Gastrocnemius medialis (tissue), 4 donors: ENCODE data around the gene MOV10. TPM values are rescaled to one million over a fixed set of nuclear protein-coding genes. Genes with fewer than 3 reads are reported as not detected.

Experiments
- ATAC-seq, 2 donors: fragments of 150-250 bp; one replicate each; pipeline ENCODE4 v1.9.1; 2016
- DNase-seq, 2 donors: peaks; one replicate each; pipeline ENCODE4 v3.0.0-alpha.2; 2019
- H3K27ac ChIP-seq, 4 donors: fragments of 200-600 bp; sonication (generic); 1 replicate in 1 of 4; 2 replicates in 3 of 4; pipeline ENCODE4 v1.5.1; 2016 to 2018; ENCODE audit warnings: mild to moderate bottlenecking in 2 of 4, moderate library complexity in 1 of 4
- H3K27me3 ChIP-seq, 3 donors: fragments of 200-600 bp; sonication (generic) in 2 of 3; 1 replicate in 1 of 3; 2 replicates in 2 of 3; pipeline versions ENCODE4 v1.5.1 to v1.6.0; 2016 to 2019; ENCODE audit warnings: mild to moderate bottlenecking in 1 of 3, moderate library complexity in 1 of 3
- H3K36me3 ChIP-seq, 2 donors: fragments of 200-600 bp; sonication (generic) in 1 of 2; one replicate each; pipeline ENCODE4 v1.5.1; 2017 to 2018
- H3K4me1 ChIP-seq, 2 donors: fragments of 200-600 bp; sonication (generic) in 1 of 2; one replicate each; pipeline ENCODE4 v1.5.1; 2016 to 2017; ENCODE audit warnings: mild to moderate bottlenecking in 2 of 2
- H3K4me3 ChIP-seq, 4 donors: fragments of 200-600 bp; sonication (generic) in 3 of 4; 1 replicate in 1 of 4; 2 replicates in 3 of 4; pipeline ENCODE4 v1.5.1; 2016 to 2019; ENCODE audit warnings: mild to moderate bottlenecking in 2 of 4
- H3K9me3 ChIP-seq, 3 donors: fragments of 200-600 bp; sonication (generic) in 2 of 3; 1 replicate in 1 of 3; 2 replicates in 2 of 3; pipeline ENCODE4 v1.5.1; 2016 to 2019
- POLR2A ChIP-seq, 2 donors: fragments of 450-650 bp; IDR thresholded peaks; one replicate each; pipeline ENCODE4 v1.6.1; 2017; ENCODE audit warnings: antibody characterized with exemption in 2 of 2, mild to moderate bottlenecking in 2 of 2, moderate library complexity in 2 of 2
- in situ Hi-C, 4 donors: fragments of 200-750 bp; cut with MboI; loops; one replicate each; pipeline versions ENCODE4 v1.15.0 to v1.8.0; 2017; ENCODE audit warnings: low sequenced_read_pairs in 4 of 4
- intact Hi-C: fragments of 100-400 bp; cut with DNase I; formaldehyde crosslinking; loops from one replicate; pipeline ENCODE4 v1.15.1; 2023; ENCODE audit warnings: low total_unique reads
- total RNA-seq, 4 donors: library from RNA; depleted of rRNA; stranded (reverse); fragments of >200 nt; gene quantifications; one replicate each; pipeline versions ENCODE4 v1.1.0 to v1.2.3, GENCODE V29; 2016
- TF ChIP-seq, protein P1 (sequence below), 5 experiments: fragments of 450-650 bp in 3 of 5; fragments of 200-600 bp in 2 of 5; sonication (generic) in 2 of 5; IDR thresholded peaks in 4 of 5; conservative IDR thresholded peaks in 1 of 5; 1 replicate in 4 of 5; 2 replicates in 1 of 5; pipeline ENCODE4 v1.5.1; 2016 to 2019; ENCODE audit warnings: antibody characterized with exemption in 5 of 5, mild to moderate bottlenecking in 3 of 5, moderate library complexity in 3 of 5

The MOV10 gene
- total RNA-seq, 4 donors from 2014 or later: 2.8 to 7.2 (median 4.8) TPM

DNA sequence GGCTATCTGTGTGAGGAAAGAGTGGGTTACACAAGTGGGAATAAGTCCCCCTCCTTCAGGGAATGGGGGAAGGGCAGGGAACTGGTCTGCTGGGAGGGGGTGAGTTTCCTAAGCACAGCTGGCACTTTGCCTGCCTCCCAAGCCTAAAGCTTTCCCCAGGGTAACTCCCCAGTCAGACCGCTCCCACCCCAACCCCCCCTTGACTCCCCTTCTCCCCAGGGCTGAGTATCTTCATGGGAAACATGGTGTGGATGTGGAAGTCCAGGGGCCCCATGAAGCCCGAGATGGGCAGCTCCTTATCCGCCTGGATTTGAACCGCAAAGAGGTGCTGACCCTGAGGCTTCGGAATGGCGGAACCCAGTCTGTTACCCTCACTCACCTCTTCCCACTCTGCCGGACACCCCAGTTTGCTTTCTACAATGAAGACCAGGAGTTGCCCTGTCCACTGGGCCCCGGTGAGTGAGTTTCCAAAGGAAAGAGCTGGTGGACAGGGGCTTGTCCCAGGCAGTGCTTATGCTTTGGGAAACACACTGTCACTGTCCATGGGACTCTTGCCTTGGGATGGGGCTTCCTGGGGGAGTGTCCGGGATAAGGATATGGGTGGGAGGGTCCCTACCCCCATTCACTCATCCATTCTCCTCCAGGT is 14.9 kb downstream of the MOV10 start:
- peak overlapping the region in 3 of 4 donors; percentile 39 to 59 (median 52) for H3K27ac ChIP-seq
- peaks cover 0 to 17% of the 10 kb centered on the region in 2 donors for H3K36me3 ChIP-seq
- H3K27me3 ChIP-seq: no peaks in the 10 kb centered on the region
- no peak overlapping the region for H3K4me3 ChIP-seq
- intact Hi-C loops (no loop called here), in situ Hi-C loops (no loop called here)
- H3K9me3 ChIP-seq: no peaks in the 10 kb centered on the region
- H3K4me1 ChIP-seq: peaks cover 0 to 8% of the 10 kb centered on the region in 2 donors
- no peak for DNase-seq
- no peak for ATAC-seq
- TF ChIP-seq, protein P1, sequence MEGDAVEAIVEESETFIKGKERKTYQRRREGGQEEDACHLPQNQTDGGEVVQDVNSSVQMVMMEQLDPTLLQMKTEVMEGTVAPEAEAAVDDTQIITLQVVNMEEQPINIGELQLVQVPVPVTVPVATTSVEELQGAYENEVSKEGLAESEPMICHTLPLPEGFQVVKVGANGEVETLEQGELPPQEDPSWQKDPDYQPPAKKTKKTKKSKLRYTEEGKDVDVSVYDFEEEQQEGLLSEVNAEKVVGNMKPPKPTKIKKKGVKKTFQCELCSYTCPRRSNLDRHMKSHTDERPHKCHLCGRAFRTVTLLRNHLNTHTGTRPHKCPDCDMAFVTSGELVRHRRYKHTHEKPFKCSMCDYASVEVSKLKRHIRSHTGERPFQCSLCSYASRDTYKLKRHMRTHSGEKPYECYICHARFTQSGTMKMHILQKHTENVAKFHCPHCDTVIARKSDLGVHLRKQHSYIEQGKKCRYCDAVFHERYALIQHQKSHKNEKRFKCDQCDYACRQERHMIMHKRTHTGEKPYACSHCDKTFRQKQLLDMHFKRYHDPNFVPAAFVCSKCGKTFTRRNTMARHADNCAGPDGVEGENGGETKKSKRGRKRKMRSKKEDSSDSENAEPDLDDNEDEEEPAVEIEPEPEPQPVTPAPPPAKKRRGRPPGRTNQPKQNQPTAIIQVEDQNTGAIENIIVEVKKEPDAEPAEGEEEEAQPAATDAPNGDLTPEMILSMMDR (IDR thresholded peaks at IDR 0.05 in 4 of 5, conservative IDR thresholded peaks at IDR 0.05 in 1 of 5): no peak
- TF ChIP-seq POLR2A (IDR thresholded peaks at IDR 0.05): no peak

DNA sequence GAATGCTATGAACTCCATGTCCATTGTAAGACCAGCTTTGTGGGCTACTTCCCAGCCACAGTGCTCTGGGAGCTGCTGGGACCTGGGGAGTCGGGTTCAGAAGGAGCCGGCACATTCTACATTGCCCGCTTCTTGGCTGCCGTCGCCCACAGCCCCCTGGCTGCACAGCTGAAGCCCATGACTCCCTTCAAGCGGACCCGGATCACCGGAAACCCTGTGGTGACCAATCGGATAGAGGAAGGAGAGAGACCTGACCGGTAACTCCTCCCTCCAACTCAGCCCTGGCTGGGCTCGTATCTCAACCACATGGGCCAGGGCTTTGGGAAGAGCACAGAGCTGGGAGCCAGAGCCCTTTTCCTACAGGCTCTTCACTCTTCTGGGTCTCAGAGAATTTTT is 15.4 kb downstream of the MOV10 start:
- Histone ChIP-seq H3K4me1 (peaks cover 0 to 8% of the 10 kb centered on the region in 2 donors), H3K9me3 (no peaks in the 10 kb centered on the region), H3K36me3 (peaks cover 0 to 18% of the 10 kb centered on the region in 2 donors), H3K27ac (peak overlapping the region in 1 of 4 donors; percentile 39), H3K27me3 (no peaks in the 10 kb centered on the region), H3K4me3 (no peak overlapping the region)
- DNase-seq: no peak
- no peak for ATAC-seq
- in situ Hi-C loops: no loop called here
- intact Hi-C loops: no loop called here
- TF ChIP-seq POLR2A (IDR thresholded peaks at IDR 0.05): no peak

DNA sequence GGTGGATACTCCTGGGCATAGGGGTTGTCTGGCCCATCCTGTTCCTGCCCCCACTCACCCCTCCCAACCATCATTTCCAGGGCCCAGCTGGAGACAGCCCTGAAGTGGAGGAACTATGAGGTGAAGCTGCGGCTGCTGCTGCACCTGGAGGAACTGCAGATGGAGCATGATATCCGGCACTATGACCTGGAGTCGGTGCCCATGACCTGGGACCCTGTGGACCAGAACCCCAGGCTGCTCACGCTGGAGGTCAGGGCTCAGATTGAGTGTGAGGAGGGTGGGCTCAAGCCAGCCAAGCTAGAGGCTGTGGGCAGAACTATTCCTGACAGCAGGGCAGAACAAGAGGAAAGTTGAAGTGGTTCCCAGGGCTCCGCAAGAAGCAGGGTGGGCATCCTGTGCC is 18.2 kb downstream of the MOV10 start:
- no peak for ATAC-seq
- no peak for DNase-seq
- H3K4me1 ChIP-seq: peaks cover 0 to 8% of the 10 kb centered on the region in 2 donors
- H3K27ac ChIP-seq: no peak overlapping the region
- H3K4me3 ChIP-seq: no peak overlapping the region
- H3K9me3 ChIP-seq: no peaks in the 10 kb centered on the region
- in situ Hi-C loops: no loop called here
- TF ChIP-seq, protein P1 (IDR thresholded peaks at IDR 0.05 in 4 of 5, conservative IDR thresholded peaks at IDR 0.05 in 1 of 5): no peak
- TF ChIP-seq POLR2A (IDR thresholded peaks at IDR 0.05): no peak
- H3K27me3 ChIP-seq: no peaks in the 10 kb centered on the region
- peaks cover 0 to 22% of the 10 kb centered on the region in 2 donors for H3K36me3 ChIP-seq
- intact Hi-C loops: no loop called here

DNA sequence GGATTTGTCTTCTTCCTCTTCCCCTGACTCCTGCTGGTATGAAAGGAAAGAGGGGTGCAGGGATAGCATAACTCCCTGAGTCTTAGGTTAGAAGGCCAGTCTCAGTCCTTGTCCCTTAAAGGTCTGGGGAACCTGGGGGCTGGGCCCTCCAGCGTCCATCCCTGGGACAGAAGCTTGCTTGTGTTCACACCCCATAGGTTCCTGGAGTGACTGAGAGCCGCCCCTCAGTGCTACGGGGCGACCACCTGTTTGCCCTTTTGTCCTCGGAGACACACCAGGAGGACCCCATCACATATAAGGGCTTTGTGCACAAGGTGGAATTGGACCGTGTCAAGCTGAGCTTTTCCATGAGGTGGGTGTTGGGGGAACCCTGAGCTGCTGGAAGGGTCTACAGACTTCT is 19.4 kb downstream of the MOV10 start:
- TF ChIP-seq, protein P1 (IDR thresholded peaks at IDR 0.05 in 4 of 5, conservative IDR thresholded peaks at IDR 0.05 in 1 of 5): no peak
- TF ChIP-seq POLR2A (IDR thresholded peaks at IDR 0.05): no peak
- H3K36me3 ChIP-seq: peaks cover 0 to 22% of the 10 kb centered on the region in 2 donors
- intact Hi-C loops (no loop called here), in situ Hi-C loops (no loop called here)
- no peak for ATAC-seq
- no peaks in the 10 kb centered on the region for H3K27me3 ChIP-seq
- no peak for DNase-seq
- H3K27ac ChIP-seq: no peak overlapping the region
- H3K4me1 ChIP-seq: peaks cover under 1 to 2% of the 10 kb centered on the region in 2 donors
- H3K9me3 ChIP-seq: no peaks in the 10 kb centered on the region
- H3K4me3 ChIP-seq: no peak overlapping the region

DNA sequence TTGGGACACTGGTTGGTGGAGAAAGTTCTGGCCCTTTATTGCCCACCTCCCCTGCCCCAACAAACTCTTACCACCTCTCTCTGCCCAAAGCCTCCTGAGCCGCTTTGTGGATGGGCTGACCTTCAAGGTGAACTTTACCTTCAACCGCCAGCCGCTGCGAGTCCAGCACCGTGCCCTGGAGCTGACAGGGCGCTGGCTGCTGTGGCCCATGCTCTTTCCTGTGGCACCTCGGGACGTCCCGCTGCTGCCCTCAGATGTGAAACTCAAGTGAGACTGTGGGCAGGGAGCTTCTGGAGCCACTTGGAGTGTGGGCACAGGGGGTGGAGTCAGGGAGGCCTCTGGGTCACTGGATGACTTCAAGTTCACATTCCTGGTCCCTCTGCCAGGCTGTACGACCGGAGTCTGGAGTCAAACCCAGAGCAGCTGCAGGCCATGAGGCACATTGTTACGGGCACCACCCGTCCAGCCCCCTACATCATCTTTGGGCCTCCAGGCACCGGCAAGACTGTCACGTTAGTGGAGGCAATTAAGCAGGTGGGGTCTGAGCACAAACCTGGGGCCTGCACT is 20.0 kb downstream of the MOV10 start:
- in situ Hi-C loops: no loop called here

More for the DNA sequence above, 20.0 kb downstream of the MOV10 start:
- ATAC-seq: no peak
- Histone ChIP-seq H3K4me3 (no peak overlapping the region), H3K27ac (no peak overlapping the region), H3K4me1 (peaks cover 7% of the 10 kb centered on the region in 2 donors), H3K9me3 (no peaks in the 10 kb centered on the region), H3K27me3 (no peaks in the 10 kb centered on the region), H3K36me3 (peaks cover 0 to 22% of the 10 kb centered on the region in 2 donors)
- TF ChIP-seq POLR2A (IDR thresholded peaks at IDR 0.05): no peak
- TF ChIP-seq, protein P1 (IDR thresholded peaks at IDR 0.05 in 4 of 5, conservative IDR thresholded peaks at IDR 0.05 in 1 of 5): no peak
- no peak for DNase-seq
- intact Hi-C loops: no loop called here
